H9 (cell line): ENCODE results near the gene MLLT6. TPM values are rescaled to one million over a fixed set of nuclear protein-coding genes. Genes with fewer than 3 reads are reported as not detected.

ENCODE experiments used
- DNase-seq: peaks from one replicate; pipeline ENCODE4 v3.0.0-alpha.2; 2017
- H2AFZ ChIP-seq: one replicate; pipeline ENCODE4 v1.6.1; 2013; ENCODE audit warnings: mild to moderate bottlenecking, low read length, control low read depth, moderate library complexity
- H2AK5ac ChIP-seq: 2 replicates; pipeline ENCODE4 v1.6.1; 2013; ENCODE audit warnings: low read length, control low read depth, mixed read lengths; ENCODE audit not compliant: insufficient read length
- H2BK120ac ChIP-seq: one replicate; pipeline ENCODE4 v1.6.1; 2013; ENCODE audit warnings: low read depth, mild to moderate bottlenecking, low read length, control low read depth, inconsistent platforms; ENCODE audit not compliant: poor library complexity, severe bottlenecking
- H2BK12ac ChIP-seq: 2 replicates; pipeline ENCODE4 v1.6.1; 2013; ENCODE audit warnings: low read length, control low read depth, mixed read lengths, low read depth; ENCODE audit not compliant: insufficient read length
- H2BK15ac ChIP-seq: 2 replicates; pipeline ENCODE4 v1.6.1; 2013; ENCODE audit warnings: low read depth, low read length, control low read depth
- H2BK20ac ChIP-seq: one replicate; pipeline ENCODE4 v1.6.1; 2013; ENCODE audit warnings: low read depth, mild to moderate bottlenecking, low read length, control low read depth, inconsistent platforms; ENCODE audit not compliant: poor library complexity, severe bottlenecking
- H2BK5ac ChIP-seq: 2 replicates; pipeline ENCODE4 v1.6.1; 2013; ENCODE audit warnings: low read length, control low read depth, mixed read lengths; ENCODE audit not compliant: insufficient read length
- H3K14ac ChIP-seq: 2 replicates; pipeline ENCODE4 v1.6.1; 2013; ENCODE audit warnings: low read length, control low read depth; ENCODE audit not compliant: insufficient read depth
- H3K18ac ChIP-seq: 2 replicates; pipeline ENCODE4 v1.6.1; 2013; ENCODE audit warnings: low read depth, mild to moderate bottlenecking, mixed read lengths, low read length, control low read depth; ENCODE audit not compliant: insufficient read length
- H3K23ac ChIP-seq: 2 replicates; pipeline ENCODE4 v1.6.1; 2013; ENCODE audit warnings: low read length, control low read depth, mixed read lengths, low read depth; ENCODE audit not compliant: insufficient read length
- H3K23me2 ChIP-seq: 2 replicates; pipeline ENCODE4 v1.6.1; 2013; ENCODE audit warnings: low read depth, mild to moderate bottlenecking, mixed read lengths, low read length, control low read depth; ENCODE audit not compliant: insufficient read length, poor library complexity, severe bottlenecking
- H3K27ac ChIP-seq: 2 replicates; pipeline ENCODE4 v1.5.1; 2013; ENCODE audit warnings: low read length, control low read depth, mixed read lengths, low read depth; ENCODE audit not compliant: insufficient read length
- H3K27me3 ChIP-seq: 2 replicates; pipeline ENCODE4 v1.6.1; 2013; ENCODE audit warnings: low read length, control low read depth, inconsistent platforms; ENCODE audit not compliant: insufficient read depth
- H3K4ac ChIP-seq: 2 replicates; pipeline ENCODE4 v1.6.1; 2013; ENCODE audit warnings: low read depth, mild to moderate bottlenecking, control low read depth, inconsistent platforms, low read length, moderate library complexity
- H3K4me1 ChIP-seq: 2 replicates; pipeline ENCODE4 v1.6.1; 2013; ENCODE audit warnings: low read length, control low read depth, inconsistent platforms; ENCODE audit not compliant: insufficient read depth
- H3K4me2 ChIP-seq: 2 replicates; pipeline ENCODE4 v1.6.1; 2013; ENCODE audit warnings: low read length, control low read depth, mixed read lengths; ENCODE audit not compliant: insufficient read length, insufficient read depth
- H3K56ac ChIP-seq: 2 replicates; pipeline ENCODE4 v1.6.1; 2013; ENCODE audit warnings: low read depth, mild to moderate bottlenecking, mixed read lengths, low read length, control low read depth; ENCODE audit not compliant: insufficient read length
- H3K79me1 ChIP-seq: 2 replicates; pipeline ENCODE4 v1.6.1; 2013; ENCODE audit warnings: low read depth, mild to moderate bottlenecking, moderate library complexity, low read length, control low read depth, inconsistent platforms; ENCODE audit not compliant: insufficient read depth, poor library complexity, severe bottlenecking
- H3K79me2 ChIP-seq: 2 replicates; pipeline ENCODE4 v1.6.1; 2013; ENCODE audit warnings: low read length, control low read depth, inconsistent platforms; ENCODE audit not compliant: insufficient read depth
- H3K9ac ChIP-seq: 2 replicates; pipeline ENCODE4 v1.6.1; 2013; ENCODE audit warnings: low read length, control low read depth, mixed read lengths; ENCODE audit not compliant: insufficient read length; ENCODE audit errors: extremely low read depth
- H3K9me3 ChIP-seq: one replicate; pipeline ENCODE4 v1.6.1; 2013; ENCODE audit warnings: low read depth, low read length, inconsistent platforms; ENCODE audit not compliant: control insufficient read depth
- H3T11ph ChIP-seq: one replicate; pipeline ENCODE4 v1.6.1; 2013; ENCODE audit warnings: mild to moderate bottlenecking, low read length, control low read depth, inconsistent platforms
- H4K20me1 ChIP-seq: one replicate; pipeline ENCODE4 v1.6.1; 2013; ENCODE audit not compliant: control insufficient read depth, insufficient read length, insufficient read depth
- H4K5ac ChIP-seq: 2 replicates; pipeline ENCODE4 v1.6.1; 2013; ENCODE audit warnings: low read depth, mild to moderate bottlenecking, mixed read lengths, low read length, control low read depth; ENCODE audit not compliant: insufficient read length
- H4K8ac ChIP-seq: replicated peaks from 2 replicates; pipeline ENCODE4 v1.6.1; 2013; ENCODE audit warnings: low read length, control low read depth, mixed read lengths, low read depth; ENCODE audit not compliant: insufficient read length
- H4K91ac ChIP-seq: 2 replicates; pipeline ENCODE4 v1.6.1; 2013; ENCODE audit warnings: low read depth, mild to moderate bottlenecking, moderate library complexity, mixed read lengths, low read length, control low read depth; ENCODE audit not compliant: insufficient read length
- H3K27ac Mint-ChIP-seq, 3 experiments: 2 replicates in 2 of 3; 3 replicates in 1 of 3; pipeline ENCODE4 v1.8.0; 2020 to 2021; ENCODE audit warnings: mixed read lengths in 3 of 3, mild to moderate bottlenecking in 1 of 3, moderate library complexity in 1 of 3
- H3K27me3 Mint-ChIP-seq: 2 replicates; pipeline ENCODE4 v1.8.0; 2021; ENCODE audit warnings: low read depth, mild to moderate bottlenecking, moderate library complexity, mixed read lengths
- H3K36me3 Mint-ChIP-seq, 3 experiments: 2 replicates in 2 of 3; 3 replicates in 1 of 3; pipeline ENCODE4 v1.8.0; 2020 to 2021; ENCODE audit warnings: low read depth in 3 of 3, mixed read lengths in 3 of 3; ENCODE audit not compliant: insufficient read depth in 1 of 3
- H3K4me1 Mint-ChIP-seq, 2 experiments: 2 replicates each; pipeline ENCODE4 v1.8.0; 2020; ENCODE audit warnings: mixed read lengths in 2 of 2
- H3K4me3 Mint-ChIP-seq, 2 experiments: 2 replicates in 1 of 2; 3 replicates in 1 of 2; pipeline ENCODE4 v1.8.0; 2020 to 2021; ENCODE audit warnings: mild to moderate bottlenecking in 2 of 2, mixed read lengths in 2 of 2, moderate library complexity in 1 of 2
- H3K9me3 Mint-ChIP-seq, 2 experiments: 2 replicates in 1 of 2; 3 replicates in 1 of 2; pipeline ENCODE4 v1.8.0; 2020; ENCODE audit warnings: mild to moderate bottlenecking in 2 of 2, mixed read lengths in 2 of 2, moderate library complexity in 1 of 2
- CTCF ChIP-seq: fragments of 200-600 bp; sonication (generic); conservative IDR thresholded peaks from 3 replicates; pipeline ENCODE4 v1.8.0; 2021; ENCODE audit warnings: antibody characterized with exemption, mild to moderate bottlenecking
- WGBS: extraction: QIAGEN DNeasy Blood & Tissue Kit; methylation state at CpG from one replicate; pipeline ENCODE4 v1.1.7; 2013; ENCODE audit warnings: missing lambda C conversion rate, low lambda C conversion rate, mixed read lengths; ENCODE audit not compliant: insufficient read length; ENCODE audit errors: extremely low coverage; 5-methylcytosine and 5-hydroxymethylcytosine counted together
- total RNA-seq: library from RNA; stranded (reverse); gene quantifications from 2 replicates; pipeline ENCODE4 v1.2.1, GENCODE V29; 2021

MLLT6 gene
- total RNA-seq, 1 experiment from 2014 or later: 26.4 TPM

GRCh38 chr17:38685491-38685890, 19.6 kb upstream of the MLLT6 start:
- Histone ChIP-seq H4K91ac (no peak overlapping the region), H2BK12ac (no peak overlapping the region), H3K14ac (no peak overlapping the region), H4K5ac (no peak overlapping the region), H3K23ac (no peak overlapping the region), H3K18ac (no peak overlapping the region), H3K4me1 (peaks cover 3% of the 10 kb centered on the region; the same call in 1 of the 2 replicates), H2BK20ac (no peak overlapping the region), H3K27me3 (no peaks in the 10 kb centered on the region; the same call in 1 of the 2 replicates), H3K79me1 (no peaks in the 10 kb centered on the region), H3K23me2 (no peaks in the 10 kb centered on the region), H2BK120ac (no peak overlapping the region), H3K27ac (no peak overlapping the region), H3K4ac (no peak overlapping the region), H3K79me2 (no peaks in the 10 kb centered on the region), H3K9me3 (no peaks in the 10 kb centered on the region), H3K4me2 (no peak overlapping the region), H2AFZ (no peak overlapping the region), H2BK5ac (no peak overlapping the region), H2AK5ac (no peak overlapping the region), H3K9ac (no peak overlapping the region), H3K56ac (no peak overlapping the region), H4K8ac (no peak overlapping the region), H2BK15ac (no peak overlapping the region), H4K20me1 (no peaks in the 10 kb centered on the region), H3T11ph (no peak overlapping the region)
- no peak overlapping the region for H3K4me3 Mint-ChIP-seq
- H3K27ac Mint-ChIP-seq: no peak overlapping the region; a peak in 1 of 7 replicates
- peaks cover 65% of the 10 kb centered on the region for H3K27me3 Mint-ChIP-seq
- no peak for TF ChIP-seq CTCF
- no peaks in the 10 kb centered on the region; a peak in 1 of 5 replicates for H3K9me3 Mint-ChIP-seq
- DNase-seq: peak; percentile 28
- H3K36me3 Mint-ChIP-seq: no peaks in the 10 kb centered on the region
- peaks cover 3 to 8% of the 10 kb centered on the region in 2 experiments for H3K4me1 Mint-ChIP-seq
- no CpG with 5 or more reads among the region's 12 CpGs for WGBS
